Myocyte (in vitro differentiated cells): ENCODE data around the gene SSTR5. TPM values are rescaled to one million over a fixed set of nuclear protein-coding genes. Genes with fewer than 3 reads are reported as not detected.
"Not testable (repeated sequence)": the region's sequence is repeated elsewhere in the genome, so short reads cannot be mapped to it uniquely, and the experiment has no call there.

Source experiments
- DNase-seq: peaks from one replicate; pipeline ENCODE4 v3.0.0-alpha.2; 2012; ENCODE audit warnings: low read depth
- total RNA-seq: library from RNA; depleted of rRNA; stranded (reverse); fragments of >200 nt; gene quantifications from 2 replicates; pipeline ENCODE4 v1.2.3, GENCODE V29; 2014

SSTR5 gene
- total RNA-seq, 1 donor from 2014 or later = 0.29 TPM

- DNase-seq = no peak
Observed at GRCh38 chr16:1071561-1072225, 854 bp upstream of the SSTR5 start.

GRCh38 chr16:1073262-1073558, 663 bp downstream of the SSTR5 start:
- no peak for DNase-seq

- no peak for DNase-seq
Observed at GRCh38 chr16:1073566-1074378, 1.2 kb downstream of the SSTR5 start.

GRCh38 chr16:1074379-1074649, 1.8 kb downstream of the SSTR5 start:
- no peak for DNase-seq

GRCh38 chr16:1075546-1075945, 3.0 kb downstream of the SSTR5 start:
- DNase-seq = no peak

- no peak for DNase-seq
Observed at GRCh38 chr16:1076801-1077576, 4.4 kb downstream of the SSTR5 start.

- no peak for DNase-seq
Observed at GRCh38 chr16:1077877-1078578, 5.5 kb downstream of the SSTR5 start.

GRCh38 chr16:1078579-1079021, 6.1 kb downstream of the SSTR5 start:
- DNase-seq = peak; percentile 91

- no peak for DNase-seq
Observed at GRCh38 chr16:1079341-1079740, 6.8 kb downstream of the SSTR5 start.

- no peak for DNase-seq
Observed at GRCh38 chr16:1079786-1080525, 7.4 kb downstream of the SSTR5 start.

GRCh38 chr16:1080801-1081733, 8.5 kb downstream of the SSTR5 start:
- no peak for DNase-seq

- DNase-seq = no peak
Observed at GRCh38 chr16:1081734-1082265, 9.3 kb downstream of the SSTR5 start.

GRCh38 chr16:1082266-1082951, 9.9 kb downstream of the SSTR5 start:
- no peak for DNase-seq

- DNase-seq = no peak
Observed at GRCh38 chr16:1082952-1083675, 10.6 kb downstream of the SSTR5 start.

- DNase-seq = no peak
Observed at GRCh38 chr16:1084971-1085370, 12.4 kb downstream of the SSTR5 start.

GRCh38 chr16:1086443-1086842, 13.9 kb downstream of the SSTR5 start:
- DNase-seq = not testable (repeated sequence)

GRCh38 chr16:1088295-1089170, 16.0 kb downstream of the SSTR5 start:
- no peak for DNase-seq
